NB4 (cell line): ENCODE data around the gene CHST8.

Experiments used
- DNase-seq: peaks from one replicate; pipeline ENCODE4 v3.0.0; 2010; ENCODE audit warnings: low read depth
- H3K4me3 ChIP-seq: one replicate; pipeline ENCODE4 v1.5.1; 2011; ENCODE audit warnings: mild to moderate bottlenecking, low read depth, low read length, moderate library complexity
- CTCF ChIP-seq: IDR thresholded peaks from one replicate; pipeline ENCODE4 v1.5.1; 2012; ENCODE audit warnings: low read depth, low read length
- MAX ChIP-seq: IDR thresholded peaks from 2 replicates; pipeline ENCODE4 v1.6.1; 2011; ENCODE audit warnings: low read depth, low read length
- MYC ChIP-seq: IDR thresholded peaks from 2 replicates; pipeline ENCODE4 v1.6.1; 2011; ENCODE audit warnings: low read depth, low read length
- POLR2A ChIP-seq: IDR thresholded peaks from 2 replicates; pipeline ENCODE4 v1.6.1; 2011; ENCODE audit warnings: mild to moderate bottlenecking; ENCODE audit not compliant: insufficient read length; ENCODE audit errors: extremely low read depth

CHST8 gene

GRCh38 chr19:33705860-33706259 is 84.1 kb downstream of the CHST8 start:
- TF ChIP-seq POLR2A (no peak), CTCF (no peak), MYC (no peak), MAX (no peak)
- H3K4me3 ChIP-seq = no peak overlapping the region
- DNase-seq = no peak

GRCh38 chr19:33706631-33707030 is 84.9 kb downstream of the CHST8 start:
- H3K4me3 ChIP-seq = no peak overlapping the region
- no peak for DNase-seq
- TF ChIP-seq POLR2A (no peak), CTCF (no peak), MYC (no peak), MAX (no peak)

- DNase-seq = no peak
- no peak overlapping the region for H3K4me3 ChIP-seq
- TF ChIP-seq POLR2A (no peak), MYC (no peak), MAX (no peak), CTCF (no peak)
These were observed 90.5 kb downstream of the CHST8 start for GRCh38 chr19:33712268-33712667.

- DNase-seq = peak; percentile 33
- TF ChIP-seq MAX (no peak), CTCF (no peak), POLR2A (no peak), MYC (no peak)
- no peak overlapping the region for H3K4me3 ChIP-seq
These were observed 91.4 kb downstream of the CHST8 start for GRCh38 chr19:33713194-33713593.

- no peak for TF ChIP-seq MYC
- no peak for TF ChIP-seq POLR2A
- TF ChIP-seq CTCF = no peak
- no peak for TF ChIP-seq MAX
- no peak overlapping the region for H3K4me3 ChIP-seq
- no peak for DNase-seq
These were observed 92.4 kb downstream of the CHST8 start for GRCh38 chr19:33714149-33714548.

- no peak for TF ChIP-seq POLR2A
- no peak for TF ChIP-seq MYC
- TF ChIP-seq CTCF = no peak
- no peak for TF ChIP-seq MAX
- no peak for DNase-seq
These were observed 93.7 kb downstream of the CHST8 start for GRCh38 chr19:33715462-33715861.

More at GRCh38 chr19:33715462-33715861, 93.7 kb downstream of the CHST8 start:
- H3K4me3 ChIP-seq = no peak overlapping the region
